HG03095 (cell line): ENCODE results near the gene MAML2.

Experiments
- ATAC-seq: cut with Tn5 transposase; IDR thresholded peaks from one replicate; pipeline ENCODE4 v1.9.1; 2021; ENCODE audit warnings: moderate library complexity; ENCODE audit not compliant: unreplicated experiment

Gene MAML2

GRCh38 chr11:96242971-96243647 lies 99.9 kb downstream of the MAML2 start:
- peak; percentile 96 for ATAC-seq

GRCh38 chr11:96242191-96242847 lies 100.7 kb downstream of the MAML2 start:
- no peak for ATAC-seq

GRCh38 chr11:96241331-96241841 lies 101.6 kb downstream of the MAML2 start:
- ATAC-seq = no peak

- ATAC-seq = no peak
These were observed 104.3 kb downstream of the MAML2 start for GRCh38 chr11:96238563-96239135.

- no peak for ATAC-seq
These were observed 105.2 kb downstream of the MAML2 start for GRCh38 chr11:96237766-96238266.

- ATAC-seq = peak; percentile 86
These were observed 107.2 kb downstream of the MAML2 start for GRCh38 chr11:96235751-96236150.

- ATAC-seq = no peak
These were observed 108.0 kb downstream of the MAML2 start for GRCh38 chr11:96234866-96235441.

- no peak for ATAC-seq
These were observed 110.9 kb downstream of the MAML2 start for GRCh38 chr11:96232132-96232531.

GRCh38 chr11:96230686-96231085 lies 112.3 kb downstream of the MAML2 start:
- ATAC-seq = no peak

- ATAC-seq = no peak
These were observed 113.5 kb downstream of the MAML2 start for GRCh38 chr11:96229354-96229977.

GRCh38 chr11:96228910-96229309 lies 114.1 kb downstream of the MAML2 start:
- ATAC-seq = no peak

- no peak for ATAC-seq
These were observed 114.5 kb downstream of the MAML2 start for GRCh38 chr11:96228473-96228891.

GRCh38 chr11:96227244-96227643 lies 115.8 kb downstream of the MAML2 start:
- ATAC-seq = no peak

- ATAC-seq = no peak
These were observed 119.9 kb downstream of the MAML2 start for GRCh38 chr11:96223083-96223482.

GRCh38 chr11:96222102-96222501 lies 120.9 kb downstream of the MAML2 start:
- ATAC-seq = no peak

- ATAC-seq = no peak
These were observed 121.5 kb downstream of the MAML2 start for GRCh38 chr11:96221244-96222070.

- ATAC-seq = no peak
These were observed 122.9 kb downstream of the MAML2 start for GRCh38 chr11:96219981-96220623.

- no peak for ATAC-seq
These were observed 124.1 kb downstream of the MAML2 start for GRCh38 chr11:96218901-96219300.

GRCh38 chr11:96218006-96218405 lies 125.0 kb downstream of the MAML2 start:
- ATAC-seq = no peak

GRCh38 chr11:96217206-96217605 lies 125.8 kb downstream of the MAML2 start:
- no peak for ATAC-seq
